MCF 10A (cell line): ENCODE data around the gene NDUFS2. TPM values are rescaled to one million over a fixed set of nuclear protein-coding genes. Genes with fewer than 3 reads are reported as not detected.

Experiments
- BruUV-seq: library from RNA; stranded (reverse); fragments of 400-500 nt; replicated peaks from 2 replicates; lab custom pipeline; 2021; lab: Mats Ljungman, UMichigan
- CTCF ChIA-PET: fragments of 300-600 bp; sonication (Branson Sonifier 250); formaldehyde crosslinking; extraction: SDS; loops from one replicate; lab custom pipeline; 2021; ENCODE audit warnings: antibody characterized with exemption, inconsistent platforms; lab: Yijun Ruan, JAX
- POLR2A ChIA-PET: fragments of 300-600, 350-650 bp; sonication (Branson Sonifier 250); formaldehyde crosslinking; extraction: SDS; loops from one replicate; lab custom pipeline; 2020; ENCODE audit warnings: antibody characterized with exemption, inconsistent platforms; lab: Yijun Ruan, JAX
- DNase-seq: peaks from one replicate; pipeline ENCODE4 v3.0.0-alpha.2; 2018; ENCODE audit not compliant: unreplicated experiment
- H3K27ac Mint-ChIP-seq: one replicate; pipeline ENCODE4 v1.8.0; 2022; ENCODE audit warnings: mild to moderate bottlenecking, low read depth, mixed read lengths; ENCODE audit not compliant: unreplicated experiment
- H3K27me3 Mint-ChIP-seq: one replicate; pipeline ENCODE4 v1.8.0; 2022; ENCODE audit warnings: mixed read lengths; ENCODE audit not compliant: insufficient read depth, unreplicated experiment
- H3K36me3 Mint-ChIP-seq: one replicate; pipeline ENCODE4 v1.8.0; 2022; ENCODE audit warnings: mild to moderate bottlenecking, moderate library complexity, mixed read lengths; ENCODE audit not compliant: insufficient read depth, unreplicated experiment
- H3K4me1 Mint-ChIP-seq: one replicate; pipeline ENCODE4 v1.8.0; 2022; ENCODE audit warnings: mixed read lengths; ENCODE audit not compliant: insufficient read depth, unreplicated experiment
- H3K4me3 Mint-ChIP-seq: one replicate; pipeline ENCODE4 v1.8.0; 2022; ENCODE audit warnings: mild to moderate bottlenecking, moderate library complexity, mixed read lengths; ENCODE audit not compliant: unreplicated experiment
- H3K9me3 Mint-ChIP-seq: one replicate; pipeline ENCODE4 v1.8.0; 2022; ENCODE audit warnings: mixed read lengths; ENCODE audit not compliant: unreplicated experiment
- CTCF ChIP-seq: fragments of 200-600 bp; IDR thresholded peaks from one replicate; pipeline ENCODE4 v1.8.0; 2022; ENCODE audit warnings: antibody characterized with exemption, mild to moderate bottlenecking; ENCODE audit not compliant: unreplicated experiment
- intact Hi-C: fragments of 100-400 bp; cut with micrococcal nuclease; formaldehyde crosslinking; loops from 2 replicates; pipeline ENCODE4 v1.14.1; 2022
- total RNA-seq: library from RNA; stranded (reverse); gene quantifications from 2 replicates; pipeline ENCODE4 v1.2.3, GENCODE V29; 2022

The NDUFS2 gene
- total RNA-seq, 1 experiment from 2014 or later = 149 TPM

- Mint-ChIP-seq H3K27ac (peak within 1 kb of the TSS; percentile 100), H3K4me1 (peaks cover 47% of the 10 kb centered on the region), H3K27me3 (no peaks in the 10 kb centered on the region), H3K4me3 (peak within 1 kb of the TSS; percentile 98), H3K9me3 (no peaks in the 10 kb centered on the region), H3K36me3 (peaks cover 65% of the 10 kb centered on the region)
- TSS peak; percentile 93 for BruUV-seq
- peak; percentile 36 for TF ChIP-seq CTCF
- ChIA-PET CTCF (interaction anchor here (0.6 to 4.9 kb wide), 40 partner anchors 9 to 1373 kb away, joined by 3 to 56 read pairs (median 4); partner anchors contain the start of genes ADAMTS4, APOA2, B4GALT3 and NDUFS2), POLR2A (interaction anchor here (0.6 to 5.5 kb wide), 30 partner anchors 9 to 225 kb away, joined by 3 to 101 read pairs (median 6); partner anchors contain the start of genes B4GALT3, DEDD, F11R and NDUFS2)
- DNase-seq = peak; percentile 100
- intact Hi-C loops = loop anchor here (1.0 to 2.0 kb wide), 3 partner anchors 11 to 47 kb away; partner anchors contain the start of genes B4GALT3, NDUFS2, NIT1 and PFDN2
Measured at GRCh38 chr1:161165742-161166668, 36.2 kb upstream of the NDUFS2 start, which contains the start of gene PPOX. TSS of gene PPOX (plus strand) at chr1:161166426. CDS start at chr1:161166848, 422 bp downstream.

GRCh38 chr1:161166669-161167548 lies 35.3 kb upstream of the NDUFS2 start:
- Mint-ChIP-seq H3K4me1 (peaks cover 43% of the 10 kb centered on the region), H3K27ac (peak overlapping the region; percentile 100), H3K36me3 (peaks cover 73% of the 10 kb centered on the region), H3K27me3 (no peaks in the 10 kb centered on the region), H3K9me3 (no peaks in the 10 kb centered on the region), H3K4me3 (peak overlapping the region; percentile 98)
- no peak for TF ChIP-seq CTCF
- ChIA-PET POLR2A (interaction anchor here (0.6 to 5.5 kb wide), 20 partner anchors 9 to 233 kb away, joined by 3 to 101 read pairs (median 6); partner anchors contain the start of genes B4GALT3, DEDD, F11R and NDUFS2), CTCF (interaction anchor here (0.6 to 4.9 kb wide), 28 partner anchors 10 to 1252 kb away, joined by 3 to 56 read pairs (median 4); partner anchors contain the start of genes ADAMTS4, APOA2, B4GALT3 and NDUFS2)
- TSS peak; percentile 37 for BruUV-seq
- peak; percentile 33 for DNase-seq
- intact Hi-C loops = loop anchor here (1.0 to 2.0 kb wide), 3 partner anchors 10 to 48 kb away; partner anchors contain the start of genes B4GALT3, NDUFS2, NIT1 and PFDN2

GRCh38 chr1:161168906-161169305 lies 33.3 kb upstream of the NDUFS2 start:
- no peak for TF ChIP-seq CTCF
- CTCF ChIA-PET = interaction anchor here (0.6 to 4.9 kb wide), 12 partner anchors 8 to 339 kb away, joined by 3 to 33 read pairs (median 3); partner anchors contain the start of genes B4GALT3 and NDUFS2
- H3K4me3 Mint-ChIP-seq = peak overlapping the region; percentile 98

More at GRCh38 chr1:161168906-161169305, 33.3 kb upstream of the NDUFS2 start:
- H3K4me1 Mint-ChIP-seq = peaks cover 45% of the 10 kb centered on the region
- BruUV-seq = no TSS peak
- no peak for DNase-seq
- peak overlapping the region; percentile 100 for H3K27ac Mint-ChIP-seq
- POLR2A ChIA-PET = interaction anchor here (1.3 to 5.5 kb wide), 6 partner anchors 7 to 148 kb away, joined by 3 to 101 read pairs (median 14); partner anchors contain the start of genes B4GALT3, F11R, NIT1 and PFDN2
- intact Hi-C loops = no loop called here
- no peaks in the 10 kb centered on the region for H3K9me3 Mint-ChIP-seq
- peaks cover 77% of the 10 kb centered on the region for H3K36me3 Mint-ChIP-seq
- H3K27me3 Mint-ChIP-seq = no peaks in the 10 kb centered on the region
